ENCODE data around the gene SYTL4. TPM values are rescaled to one million over a fixed set of nuclear protein-coding genes. Genes with fewer than 3 reads are reported as not detected.

Gene SYTL4
- total and polyA plus RNA-seq, 3 experiments from 2014 or later = not detected

DNA sequence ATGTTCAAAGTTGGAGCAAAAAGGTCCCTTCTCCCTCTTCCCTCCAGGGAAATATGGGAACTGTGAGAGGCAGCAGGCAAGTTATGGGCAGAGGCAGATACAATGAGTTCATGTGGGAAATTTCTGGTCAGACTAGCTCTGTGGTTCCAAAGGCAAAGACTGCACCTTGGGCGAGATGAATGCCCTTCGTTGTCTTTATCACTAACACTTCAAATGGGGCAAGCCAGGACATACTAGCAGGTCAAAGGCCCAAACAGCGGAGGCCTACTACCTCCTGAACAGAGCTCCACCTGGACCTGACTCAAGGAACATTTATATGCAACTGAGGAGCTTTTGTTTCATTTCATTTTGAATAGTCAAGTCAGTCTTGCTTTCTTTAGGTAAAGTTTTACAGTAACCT is 59.0 kb downstream of the SYTL4 start:
- peaks cover 12 to 14% (median 12%) of the 10 kb centered on the region in 3 donors for H3K4me1 Mint-ChIP-seq
- H3K27ac ChIP-seq (ENCODE audit: low read depth, low read length) = no peak overlapping the region
- H3K36me3 Mint-ChIP-seq = no peaks in the 10 kb centered on the region
- H3K4me3 Mint-ChIP-seq = no peak overlapping the region
- H3K27me3 Mint-ChIP-seq = peaks cover 3 to 6% of the 10 kb centered on the region in 2 donors
- ChIA-PET POLR2A (no interaction called here), CTCF (no interaction called here)
- no peaks in the 10 kb centered on the region for H3K9me3 ChIP-seq (ENCODE audit: low read length)
- no peak overlapping the region for H3K4me3 ChIP-seq (ENCODE audit: low read length)
- H3K4me1 ChIP-seq (ENCODE audit: insufficient read depth, low read length) = no peaks in the 10 kb centered on the region
- no peak for DNase-seq
- no peaks in the 10 kb centered on the region for H3K36me3 ChIP-seq (ENCODE audit: insufficient read depth, low read length)
- H3K9me3 Mint-ChIP-seq = no peaks in the 10 kb centered on the region
- no peaks in the 10 kb centered on the region for H3K27me3 ChIP-seq (ENCODE audit: insufficient read depth, low read length, poor library complexity, severe bottlenecking)
- no peak overlapping the region for H3K27ac Mint-ChIP-seq

DNA sequence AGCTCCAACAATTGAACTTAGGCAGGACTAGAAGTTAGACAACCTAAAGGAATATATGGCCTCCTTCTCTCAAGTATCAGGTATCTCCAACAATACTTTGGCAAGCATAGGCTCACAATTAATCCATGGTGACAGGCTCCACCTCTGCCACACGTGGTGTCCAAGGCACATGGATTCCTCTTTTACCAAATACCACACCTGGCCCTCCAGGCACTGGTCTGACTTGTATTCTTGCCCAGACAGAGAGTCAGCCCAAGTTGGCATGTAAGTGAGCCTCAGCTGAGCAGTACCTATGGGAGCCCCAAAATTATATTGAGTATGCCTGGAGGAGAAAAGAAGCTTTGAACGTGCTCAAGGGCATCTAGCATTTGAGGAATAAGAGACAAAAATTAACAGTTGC is 68.3 kb downstream of the SYTL4 start:
- H3K27me3 Mint-ChIP-seq = peaks cover 9 to 17% of the 10 kb centered on the region in 2 donors
- no peaks in the 10 kb centered on the region for H3K9me3 Mint-ChIP-seq
- H3K4me1 Mint-ChIP-seq = no peaks in the 10 kb centered on the region
- H3K27ac Mint-ChIP-seq = no peak overlapping the region
- Histone ChIP-seq H3K36me3 (ENCODE audit: insufficient read depth, low read length) (no peaks in the 10 kb centered on the region), H3K27me3 (ENCODE audit: insufficient read depth, low read length, poor library complexity, severe bottlenecking) (no peaks in the 10 kb centered on the region), H3K27ac (ENCODE audit: low read depth, low read length) (no peak overlapping the region), H3K4me3 (ENCODE audit: low read length) (no peak overlapping the region), H3K9me3 (ENCODE audit: low read length) (no peaks in the 10 kb centered on the region), H3K4me1 (ENCODE audit: insufficient read depth, low read length) (no peaks in the 10 kb centered on the region)
- ChIA-PET CTCF (interaction anchor here (1.3 kb wide), 1 partner anchor 22 kb away, joined by 3 read pairs; no protein-coding TSS in a partner anchor), POLR2A (no interaction called here)
- H3K36me3 Mint-ChIP-seq = peaks cover 0 to 2% (median 0%) of the 10 kb centered on the region in 3 donors
- H3K4me3 Mint-ChIP-seq = peak overlapping the region in 1 of 7 donors; percentile 48
- DNase-seq = no peak

DNA sequence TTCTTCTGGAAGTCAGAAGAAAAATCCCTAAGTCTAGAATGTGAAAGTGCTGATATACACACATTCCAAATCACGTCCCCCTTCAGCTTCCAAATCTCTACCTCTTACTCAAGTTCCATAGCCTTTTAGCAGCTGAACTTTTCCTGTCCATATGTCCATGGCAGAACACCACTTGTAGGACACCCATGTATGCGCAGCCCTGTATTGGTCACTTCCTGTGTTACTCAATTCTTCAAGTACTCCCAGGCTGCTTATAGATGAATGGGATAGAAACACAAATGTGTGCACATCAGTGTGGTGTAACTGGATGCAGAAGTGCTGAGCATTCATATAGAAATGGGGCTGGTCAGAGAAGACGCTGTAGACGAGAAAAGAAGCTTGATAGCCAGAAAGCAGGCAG is 69.1 kb downstream of the SYTL4 start:
- CTCF ChIA-PET = interaction anchor here (1.3 kb wide), 1 partner anchor 23 kb away, joined by 3 read pairs; no protein-coding TSS in a partner anchor
- Mint-ChIP-seq H3K9me3 (no peaks in the 10 kb centered on the region), H3K27me3 (peaks cover 5 to 16% of the 10 kb centered on the region in 2 donors), H3K4me1 (no peaks in the 10 kb centered on the region), H3K27ac (peak overlapping the region in 1 of 8 donors; percentile 3), H3K4me3 (no peak overlapping the region), H3K36me3 (peaks cover 0 to 2% (median 0%) of the 10 kb centered on the region in 3 donors)
- Histone ChIP-seq H3K36me3 (ENCODE audit: insufficient read depth, low read length) (no peaks in the 10 kb centered on the region), H3K9me3 (ENCODE audit: low read length) (no peaks in the 10 kb centered on the region), H3K27me3 (ENCODE audit: insufficient read depth, low read length, poor library complexity, severe bottlenecking) (no peaks in the 10 kb centered on the region), H3K4me3 (ENCODE audit: low read length) (no peak overlapping the region), H3K27ac (ENCODE audit: low read depth, low read length) (no peak overlapping the region), H3K4me1 (ENCODE audit: insufficient read depth, low read length) (no peaks in the 10 kb centered on the region)
- POLR2A ChIA-PET = no interaction called here
- no peak for DNase-seq

- Histone ChIP-seq H3K4me1 (ENCODE audit: insufficient read depth, low read length) (no peaks in the 10 kb centered on the region), H3K36me3 (ENCODE audit: insufficient read depth, low read length) (no peaks in the 10 kb centered on the region), H3K4me3 (ENCODE audit: low read length) (no peak overlapping the region), H3K9me3 (ENCODE audit: low read length) (no peaks in the 10 kb centered on the region), H3K27ac (ENCODE audit: low read depth, low read length) (no peak overlapping the region), H3K27me3 (ENCODE audit: insufficient read depth, low read length, poor library complexity, severe bottlenecking) (no peaks in the 10 kb centered on the region)
- Mint-ChIP-seq H3K4me3 (no peak overlapping the region), H3K27me3 (peaks cover 2 to 17% of the 10 kb centered on the region in 2 donors), H3K9me3 (no peaks in the 10 kb centered on the region), H3K36me3 (peaks cover 0 to 2% (median 0%) of the 10 kb centered on the region in 3 donors), H3K4me1 (no peaks in the 10 kb centered on the region), H3K27ac (no peak overlapping the region)
- ChIA-PET CTCF (interaction anchor here (0.7 kb wide), 1 partner anchor 142 kb away, joined by 3 read pairs; no protein-coding TSS in a partner anchor), POLR2A (no interaction called here)
- DNase-seq = no peak
Observed at GRCh38 chrX:100662170-100662569, 69.8 kb downstream of the SYTL4 start.

GRCh38 chrX:100659431-100660137 is 72.3 kb downstream of the SYTL4 start:
- no peak overlapping the region for H3K27ac Mint-ChIP-seq
- no peak overlapping the region for H3K27ac ChIP-seq (ENCODE audit: low read depth, low read length)

DNA sequence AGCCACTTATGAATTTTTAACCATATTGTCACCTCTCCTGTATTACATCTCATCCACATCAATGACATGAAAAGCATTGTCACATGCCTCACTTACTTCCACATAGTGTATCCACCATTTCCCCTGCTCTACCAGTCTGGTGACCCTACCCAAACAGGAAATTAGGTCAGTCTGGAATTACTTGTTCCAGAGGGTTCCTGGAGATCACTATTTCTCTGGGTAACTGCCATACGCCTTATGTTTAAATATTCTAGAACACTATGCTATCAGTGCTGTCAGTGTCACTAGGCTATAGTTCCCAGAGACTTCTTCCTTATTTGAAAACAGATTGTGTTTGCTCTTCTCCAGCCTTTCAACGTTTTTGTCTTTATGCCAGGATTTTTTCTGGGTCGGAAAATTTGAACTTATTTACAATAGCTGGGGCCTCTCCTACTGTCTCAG is 73.0 kb downstream of the SYTL4 start:
- H3K27me3 Mint-ChIP-seq = peaks cover 2 to 8% of the 10 kb centered on the region in 2 donors

More at GRCh38 chrX:100659431-100660137, 72.3 kb downstream of the SYTL4 start:
- Mint-ChIP-seq H3K27me3 (peaks cover 2 to 8% of the 10 kb centered on the region in 2 donors), H3K4me1 (no peaks in the 10 kb centered on the region), H3K9me3 (no peaks in the 10 kb centered on the region), H3K4me3 (no peak overlapping the region), H3K36me3 (peaks cover 0 to 2% (median 0%) of the 10 kb centered on the region in 3 donors)
- CTCF ChIA-PET = no interaction called here
- POLR2A ChIA-PET = no interaction called here
- no peaks in the 10 kb centered on the region for H3K4me1 ChIP-seq (ENCODE audit: insufficient read depth, low read length)
- H3K9me3 ChIP-seq (ENCODE audit: low read length) = no peaks in the 10 kb centered on the region
- H3K36me3 ChIP-seq (ENCODE audit: insufficient read depth, low read length) = no peaks in the 10 kb centered on the region
- H3K4me3 ChIP-seq (ENCODE audit: low read length) = no peak overlapping the region
- DNase-seq = no peak
- H3K27me3 ChIP-seq (ENCODE audit: insufficient read depth, low read length, poor library complexity, severe bottlenecking) = no peaks in the 10 kb centered on the region

DNA sequence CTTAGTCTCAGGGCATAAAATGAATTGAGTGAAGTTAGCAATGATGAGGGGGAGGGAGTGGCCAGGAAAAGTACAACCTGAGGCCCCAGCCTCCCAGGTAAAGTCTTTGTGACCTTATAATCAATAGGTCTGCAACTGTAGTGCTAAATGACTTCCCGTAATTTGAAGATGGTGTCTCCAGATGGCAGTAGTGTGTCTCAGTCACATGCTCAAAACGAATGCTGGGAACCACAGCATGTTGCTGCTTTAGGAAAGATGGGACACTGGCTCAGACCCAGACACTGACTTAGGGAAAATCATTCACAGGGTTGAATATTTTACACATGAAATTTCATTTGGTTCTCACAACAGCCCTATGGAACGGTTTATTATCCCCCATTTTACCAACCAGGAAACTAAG is 77.7 kb downstream of the SYTL4 start:
- H3K9me3 Mint-ChIP-seq = no peaks in the 10 kb centered on the region
- no peak for DNase-seq
- H3K27me3 ChIP-seq (ENCODE audit: insufficient read depth, low read length, poor library complexity, severe bottlenecking) = no peaks in the 10 kb centered on the region
- no peaks in the 10 kb centered on the region for H3K36me3 Mint-ChIP-seq
- ChIA-PET CTCF (no interaction called here), POLR2A (no interaction called here)
- no peaks in the 10 kb centered on the region for H3K4me1 Mint-ChIP-seq
- no peak overlapping the region for H3K4me3 ChIP-seq (ENCODE audit: low read length)
- H3K4me3 Mint-ChIP-seq = no peak overlapping the region
- H3K36me3 ChIP-seq (ENCODE audit: insufficient read depth, low read length) = no peaks in the 10 kb centered on the region
- H3K27me3 Mint-ChIP-seq = peaks cover 0 to 3% of the 10 kb centered on the region in 2 donors
- peak overlapping the region in 1 of 8 donors; percentile 11 for H3K27ac Mint-ChIP-seq
- no peak overlapping the region for H3K27ac ChIP-seq (ENCODE audit: low read depth, low read length)
- H3K4me1 ChIP-seq (ENCODE audit: insufficient read depth, low read length) = no peaks in the 10 kb centered on the region
- no peaks in the 10 kb centered on the region for H3K9me3 ChIP-seq (ENCODE audit: low read length)

More for the DNA sequence above, 73.0 kb downstream of the SYTL4 start:
- Histone ChIP-seq H3K27me3 (ENCODE audit: insufficient read depth, low read length, poor library complexity, severe bottlenecking) (no peaks in the 10 kb centered on the region), H3K4me3 (ENCODE audit: low read length) (no peak overlapping the region), H3K9me3 (ENCODE audit: low read length) (no peaks in the 10 kb centered on the region), H3K36me3 (ENCODE audit: insufficient read depth, low read length) (no peaks in the 10 kb centered on the region), H3K27ac (ENCODE audit: low read depth, low read length) (no peak overlapping the region), H3K4me1 (ENCODE audit: insufficient read depth, low read length) (no peaks in the 10 kb centered on the region)
- ChIA-PET POLR2A (no interaction called here), CTCF (no interaction called here)
- Mint-ChIP-seq H3K4me1 (no peaks in the 10 kb centered on the region), H3K4me3 (no peak overlapping the region), H3K27ac (peak overlapping the region in 1 of 8 donors; percentile 52), H3K36me3 (peaks cover 0 to 2% (median 0%) of the 10 kb centered on the region in 3 donors), H3K9me3 (no peaks in the 10 kb centered on the region)
- no peak for DNase-seq

DNA sequence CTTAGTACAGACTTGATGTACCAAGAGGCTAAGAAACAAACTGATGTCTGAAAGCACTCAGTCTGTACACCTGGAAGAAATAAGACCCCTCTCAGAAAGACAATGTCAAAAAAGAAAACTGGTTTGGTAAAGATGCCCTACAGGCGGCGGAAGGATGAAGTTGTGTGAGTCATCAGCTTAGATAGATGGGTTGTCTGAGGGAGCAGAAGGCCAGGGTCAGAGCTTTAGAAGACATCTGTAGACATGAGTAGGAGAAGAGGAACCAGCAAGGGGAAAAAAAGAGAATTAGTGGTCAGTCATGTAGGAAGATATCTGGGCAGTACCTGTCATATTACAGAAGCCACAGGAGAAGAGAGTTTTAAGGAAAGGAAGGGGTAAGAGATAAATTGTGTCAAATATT is 79.7 kb downstream of the SYTL4 start:
- H3K4me1 Mint-ChIP-seq = no peaks in the 10 kb centered on the region
- CTCF ChIA-PET = no interaction called here
- H3K4me1 ChIP-seq (ENCODE audit: insufficient read depth, low read length) = no peaks in the 10 kb centered on the region
- H3K4me3 ChIP-seq (ENCODE audit: low read length) = no peak overlapping the region
- peaks cover 0 to 5% of the 10 kb centered on the region in 2 donors for H3K27me3 Mint-ChIP-seq
- no peak overlapping the region for H3K27ac Mint-ChIP-seq
- POLR2A ChIA-PET = no interaction called here
- no peak for DNase-seq
- no peaks in the 10 kb centered on the region for H3K9me3 Mint-ChIP-seq
- H3K4me3 Mint-ChIP-seq = no peak overlapping the region
- H3K36me3 ChIP-seq (ENCODE audit: insufficient read depth, low read length) = no peaks in the 10 kb centered on the region
- H3K9me3 ChIP-seq (ENCODE audit: low read length) = no peaks in the 10 kb centered on the region
- no peaks in the 10 kb centered on the region for H3K36me3 Mint-ChIP-seq
- no peak overlapping the region for H3K27ac ChIP-seq (ENCODE audit: low read depth, low read length)
- no peaks in the 10 kb centered on the region for H3K27me3 ChIP-seq (ENCODE audit: insufficient read depth, low read length, poor library complexity, severe bottlenecking)
